Measurements from ENCODE around the gene CANT1. TPM values are rescaled to one million over a fixed set of nuclear protein-coding genes. Genes with fewer than 3 reads are reported as not detected.

CANT1 gene
- total and polyA plus RNA-seq, 9 of the 15 experiments (the other 6 are each of a cell fraction or from before 2014, with no cell fraction given), result 2.7 to 66.4 (median 22.5) TPM

DNA sequence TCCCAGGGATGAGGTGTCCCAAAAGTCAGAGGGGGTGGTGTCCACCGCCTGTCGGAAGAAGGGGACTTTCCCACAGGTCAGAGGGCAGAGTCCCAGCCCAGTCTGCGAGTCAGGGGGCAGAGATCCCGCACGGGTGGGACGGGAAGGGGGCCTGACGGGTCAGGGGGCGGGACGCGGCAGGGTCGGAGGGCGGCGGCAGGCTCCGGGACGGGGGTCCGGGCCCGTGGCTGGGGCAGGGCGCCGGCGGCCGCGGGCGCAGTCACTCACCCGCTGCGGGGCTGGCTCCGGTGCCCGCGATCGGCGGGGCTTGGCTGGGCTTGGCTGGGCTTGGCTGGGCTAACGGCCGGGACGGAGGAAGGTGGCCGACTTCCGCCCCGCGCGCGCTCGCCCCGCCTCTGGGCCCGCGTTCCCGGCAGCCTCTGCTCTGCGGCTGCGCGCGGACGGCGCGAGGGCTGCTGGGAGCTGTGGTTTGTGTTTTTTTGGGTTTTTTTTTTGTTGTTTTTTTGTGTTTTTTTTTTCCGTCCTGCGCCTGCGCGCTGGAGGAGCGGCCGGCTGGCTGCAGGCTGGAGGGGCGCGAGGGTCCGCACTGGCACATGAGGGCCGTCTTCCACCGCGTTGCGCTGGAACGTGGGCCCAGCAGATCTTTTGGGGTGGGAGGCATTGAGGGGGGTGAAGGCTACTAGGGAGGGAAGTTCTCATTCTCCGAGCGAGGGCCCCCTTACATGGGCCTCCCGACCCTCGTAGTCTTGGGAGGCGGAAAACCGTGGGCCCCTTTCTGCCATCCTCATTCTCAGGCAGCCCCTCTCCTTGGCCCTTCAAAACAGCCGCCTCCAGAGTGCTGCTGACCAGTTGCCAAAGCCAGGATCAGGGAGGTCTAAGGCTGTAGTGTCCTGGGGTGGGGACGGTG, at the start of gene CANT1 (continued):
- TF ChIP-seq HDAC8 (tag; IDR thresholded peaks at IDR 0.05), result no peak
- no peak for TF ChIP-seq ZFP30 (CRISPR knock-in tag; IDR thresholded peaks at IDR 0.05; ENCODE audit: borderline replicate concordance)
- TF ChIP-seq C11orf30 (IDR thresholded peaks at IDR 0.05; ENCODE audit: low read depth), result no peak
- no peak for TF ChIP-seq ZNF134 (CRISPR knock-in tag; conservative IDR thresholded peaks at IDR 0.05)
- no peak for TF ChIP-seq NFXL1 (CRISPR knock-in tag; IDR thresholded peaks at IDR 0.05)
- TF ChIP-seq, protein P1, sequence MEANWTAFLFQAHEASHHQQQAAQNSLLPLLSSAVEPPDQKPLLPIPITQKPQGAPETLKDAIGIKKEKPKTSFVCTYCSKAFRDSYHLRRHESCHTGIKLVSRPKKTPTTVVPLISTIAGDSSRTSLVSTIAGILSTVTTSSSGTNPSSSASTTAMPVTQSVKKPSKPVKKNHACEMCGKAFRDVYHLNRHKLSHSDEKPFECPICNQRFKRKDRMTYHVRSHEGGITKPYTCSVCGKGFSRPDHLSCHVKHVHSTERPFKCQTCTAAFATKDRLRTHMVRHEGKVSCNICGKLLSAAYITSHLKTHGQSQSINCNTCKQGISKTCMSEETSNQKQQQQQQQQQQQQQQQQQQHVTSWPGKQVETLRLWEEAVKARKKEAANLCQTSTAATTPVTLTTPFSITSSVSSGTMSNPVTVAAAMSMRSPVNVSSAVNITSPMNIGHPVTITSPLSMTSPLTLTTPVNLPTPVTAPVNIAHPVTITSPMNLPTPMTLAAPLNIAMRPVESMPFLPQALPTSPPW (CRISPR knock-in tag; IDR thresholded peaks at IDR 0.05), result peak; percentile 84
- TF ChIP-seq SMAD4 (CRISPR knock-in tag; conservative IDR thresholded peaks at IDR 0.05), result no peak; the same call in 1 of the 2 replicates
- TF ChIP-seq ZKSCAN3 (CRISPR knock-in tag; IDR thresholded peaks at IDR 0.05), result no peak
- TF ChIP-seq TEAD2 (tag; IDR thresholded peaks at IDR 0.05), result no peak
- no peak for TF ChIP-seq RAD21 (CRISPR knock-in tag; conservative IDR thresholded peaks at IDR 0.05 in 1 of 2, IDR thresholded peaks at IDR 0.05 in 1 of 2)
- no peak for TF ChIP-seq ILK (tag; IDR thresholded peaks at IDR 0.05; ENCODE audit: borderline replicate concordance, low read depth)
- TF ChIP-seq ZNF785 (CRISPR knock-in tag; IDR thresholded peaks at IDR 0.05), result no peak
- no peak for TF ChIP-seq NFE2L1 (tag; IDR thresholded peaks at IDR 0.05; ENCODE audit: borderline replicate concordance, low read depth)
- TF ChIP-seq ZNF77 (CRISPR knock-in tag; IDR thresholded peaks at IDR 0.05), result no peak
- no peak for TF ChIP-seq GTF2F1 (IDR thresholded peaks at IDR 0.05; ENCODE audit: low read depth, low read length)
- TF ChIP-seq ZNF584 (CRISPR knock-in tag; IDR thresholded peaks at IDR 0.05; ENCODE audit: low read depth), result no peak
- peak in 1 of 3 experiments; percentile 34 for TF ChIP-seq YY1 (IDR thresholded peaks at IDR 0.05; ENCODE audit: borderline replicate concordance in 1 of 3, control insufficient read depth in 1 of 3, extremely low read depth in 1 of 3, insufficient read depth in 3 of 3, insufficient read length in 1 of 3, insufficient replicate concordance in 2 of 3, low read depth in 1 of 3, low read length in 2 of 3)
- TF ChIP-seq BCOR (IDR thresholded peaks at IDR 0.05), result no peak
- TF ChIP-seq, protein P2, sequence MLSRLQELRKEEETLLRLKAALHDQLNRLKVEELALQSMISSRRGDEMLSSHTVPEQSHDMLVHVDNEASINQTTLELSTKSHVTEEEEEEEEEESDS (CRISPR knock-in tag; IDR thresholded peaks at IDR 0.05), result no peak
- TF ChIP-seq ESRRB (CRISPR knock-in tag; IDR thresholded peaks at IDR 0.05; ENCODE audit: borderline replicate concordance), result no peak
- no peak for TF ChIP-seq STAT5A (IDR thresholded peaks at IDR 0.05; ENCODE audit: borderline replicate concordance, low read length)
- TF ChIP-seq CBFA2T2 (conservative IDR thresholded peaks at IDR 0.05), result no peak
- no peak for TF ChIP-seq HIVEP1 (CRISPR knock-in tag; IDR thresholded peaks at IDR 0.05)
- TF ChIP-seq FOXM1 (IDR thresholded peaks at IDR 0.05; ENCODE audit: low read depth), result no peak
- TF ChIP-seq FOXM1 (CRISPR knock-in tag; IDR thresholded peaks at IDR 0.05; ENCODE audit: low read depth), result no peak
- no peak for TF ChIP-seq FOXA1 (IDR thresholded peaks at IDR 0.05; ENCODE audit: borderline replicate concordance)
- TF ChIP-seq EGR1 (conservative IDR thresholded peaks at IDR 0.05), result no peak
